ENCODE data around the gene ZWILCH. TPM values are rescaled to one million over a fixed set of nuclear protein-coding genes. Genes with fewer than 3 reads are reported as not detected.
A peak's percentile ranks its signal among the peaks of the same experiment; 100 is the strongest.

The ZWILCH gene
- polyA plus RNA-seq, 1 donor (not counting 4 experiments of a cell fraction or from before 2014, with no cell fraction given): 34.9 TPM

DNA sequence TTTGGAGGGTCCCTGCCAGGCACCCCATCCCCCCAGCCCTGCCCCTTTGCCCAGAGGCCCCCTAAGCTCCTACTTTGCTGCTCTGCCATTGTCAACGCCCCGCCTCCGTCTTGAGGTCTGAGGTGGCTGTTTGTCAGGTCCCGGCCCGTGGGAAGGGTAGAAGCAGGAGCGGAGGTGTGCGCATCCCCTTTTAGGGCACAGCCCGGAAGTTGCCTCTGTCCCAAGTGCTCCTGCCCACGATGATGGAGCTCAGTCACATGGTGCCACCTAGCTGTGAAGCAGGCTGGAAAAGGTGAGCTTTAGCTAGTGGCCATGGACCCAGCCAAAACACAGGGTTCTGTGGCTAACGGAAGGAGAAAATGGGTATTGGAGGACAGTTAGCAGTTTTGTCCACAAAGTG is 89.2 kb downstream of the ZWILCH start:
- H3K9me1 ChIP-seq (ENCODE audit: control insufficient read depth, extremely low read depth, insufficient read depth, low read length): no peaks in the 10 kb centered on the region
- no peaks in the 10 kb centered on the region for H4K20me1 ChIP-seq (ENCODE audit: control insufficient read depth, extremely low read depth, insufficient read depth, low read length)
- DNase-seq (ENCODE audit: low read depth, low spot score): no peak
- H3K79me2 ChIP-seq (ENCODE audit: control insufficient read depth, insufficient read depth, low read length): no peaks in the 10 kb centered on the region
- H3K9ac ChIP-seq (ENCODE audit: control insufficient read depth, extremely low read depth, insufficient read depth, low read length): no peak overlapping the region
- dilution Hi-C loops (cut with MboI; ENCODE audit: extremely low pct_ligation_motif_present, low sequenced_read_pairs): no loop called here
- no peaks in the 10 kb centered on the region for H3K27me3 ChIP-seq (ENCODE audit: control insufficient read depth, extremely low read depth, insufficient read depth, low read length)
- H3K4me2 ChIP-seq (ENCODE audit: control insufficient read depth, extremely low read depth, insufficient read depth, low read depth, low read length): no peak overlapping the region
- FAIRE-seq: no peak
- no peak for TF ChIP-seq EZH2 (IDR thresholded peaks at IDR 0.05; ENCODE audit: low read length)
- peak in 1 of 3 experiments; percentile 63 for TF ChIP-seq CTCF (optimal IDR thresholded peaks at IDR 0.05 in 1 of 3, IDR thresholded peaks at IDR 0.05 in 1 of 3, conservative IDR thresholded peaks at IDR 0.05 in 1 of 3; ENCODE audit: extremely low read depth in 1 of 3, insufficient read depth in 2 of 3, low read length in 3 of 3)
- no peak overlapping the region for H2AFZ ChIP-seq (ENCODE audit: control insufficient read depth, low read length)
- H3K9me3 ChIP-seq (ENCODE audit: control insufficient read depth, low read depth, low read length): no peaks in the 10 kb centered on the region
- H3K4me1 ChIP-seq (ENCODE audit: control insufficient read depth, extremely low read depth, insufficient read depth, low read length): no peaks in the 10 kb centered on the region
- no peaks in the 10 kb centered on the region for H3K36me3 ChIP-seq (ENCODE audit: control insufficient read depth in 2 of 2, extremely low read depth in 1 of 2, insufficient read depth in 2 of 2, low read length in 2 of 2)
- H3K27ac ChIP-seq (ENCODE audit: control insufficient read depth, insufficient read depth, low read length): no peak overlapping the region
- no peak overlapping the region for H3K4me3 ChIP-seq (ENCODE audit: control insufficient read depth in 2 of 3, extremely low read depth in 1 of 3, insufficient read depth in 2 of 3, low read depth in 1 of 3, low read length in 3 of 3)

- Histone ChIP-seq H3K9me3 (ENCODE audit: control insufficient read depth, low read depth, low read length) (no peaks in the 10 kb centered on the region), H2AFZ (ENCODE audit: control insufficient read depth, low read length) (no peak overlapping the region), H4K20me1 (ENCODE audit: control insufficient read depth, extremely low read depth, insufficient read depth, low read length) (no peaks in the 10 kb centered on the region), H3K27ac (ENCODE audit: control insufficient read depth, insufficient read depth, low read length) (no peak overlapping the region), H3K9me1 (ENCODE audit: control insufficient read depth, extremely low read depth, insufficient read depth, low read length) (no peaks in the 10 kb centered on the region), H3K4me2 (ENCODE audit: control insufficient read depth, extremely low read depth, insufficient read depth, low read depth, low read length) (no peak overlapping the region), H3K36me3 (ENCODE audit: control insufficient read depth in 2 of 2, extremely low read depth in 1 of 2, insufficient read depth in 2 of 2, low read length in 2 of 2) (no peaks in the 10 kb centered on the region), H3K9ac (ENCODE audit: control insufficient read depth, extremely low read depth, insufficient read depth, low read length) (no peak overlapping the region), H3K27me3 (ENCODE audit: control insufficient read depth, extremely low read depth, insufficient read depth, low read length) (no peaks in the 10 kb centered on the region), H3K79me2 (ENCODE audit: control insufficient read depth, insufficient read depth, low read length) (no peaks in the 10 kb centered on the region), H3K4me1 (ENCODE audit: control insufficient read depth, extremely low read depth, insufficient read depth, low read length) (no peaks in the 10 kb centered on the region), H3K4me3 (ENCODE audit: control insufficient read depth in 2 of 3, extremely low read depth in 1 of 3, insufficient read depth in 2 of 3, low read depth in 1 of 3, low read length in 3 of 3) (no peak overlapping the region)
- no peak for TF ChIP-seq CTCF (optimal IDR thresholded peaks at IDR 0.05 in 1 of 3, IDR thresholded peaks at IDR 0.05 in 1 of 3, conservative IDR thresholded peaks at IDR 0.05 in 1 of 3; ENCODE audit: extremely low read depth in 1 of 3, insufficient read depth in 2 of 3, low read length in 3 of 3)
- dilution Hi-C loops (cut with MboI; ENCODE audit: extremely low pct_ligation_motif_present, low sequenced_read_pairs): no loop called here
- no peak for FAIRE-seq
- DNase-seq (ENCODE audit: low read depth, low spot score): no peak
Measured at GRCh38 chr15:66594836-66595235, 89.7 kb downstream of the ZWILCH start.
